ENCODE data around the gene C21orf91.

DNA sequence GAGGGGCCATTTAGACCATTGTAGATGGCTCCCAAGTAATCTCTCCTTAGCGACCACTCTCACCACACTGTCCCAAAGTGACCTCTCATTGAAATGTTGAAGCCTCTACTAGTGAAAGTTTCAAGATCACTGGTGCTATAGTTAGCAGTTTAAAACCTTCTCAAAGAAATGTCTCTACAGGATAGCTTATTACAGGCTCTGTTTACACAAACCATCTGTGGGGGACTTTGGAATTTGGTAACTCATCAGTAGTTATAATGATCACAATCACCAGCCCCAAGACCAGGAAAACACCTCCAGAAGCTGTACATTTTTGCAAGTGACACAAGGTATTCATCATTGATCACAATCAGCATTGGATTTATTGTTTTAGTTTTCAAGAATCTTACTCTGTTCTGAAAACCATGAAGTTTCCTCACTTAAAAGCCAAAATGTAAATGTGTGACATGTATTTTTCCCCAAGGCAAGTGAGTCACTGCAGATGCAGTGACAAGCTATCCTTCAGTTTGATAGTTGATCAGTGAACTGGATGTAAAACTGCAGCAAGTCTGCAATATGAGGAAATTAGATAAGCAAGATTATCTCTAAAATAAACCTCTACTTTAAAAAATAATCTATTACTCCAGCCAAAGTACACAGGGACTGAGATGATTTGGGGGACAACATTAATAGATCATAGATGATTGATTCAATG is 41.9 kb downstream of the C21orf91 start:
- TF ChIP-seq, protein P1, sequence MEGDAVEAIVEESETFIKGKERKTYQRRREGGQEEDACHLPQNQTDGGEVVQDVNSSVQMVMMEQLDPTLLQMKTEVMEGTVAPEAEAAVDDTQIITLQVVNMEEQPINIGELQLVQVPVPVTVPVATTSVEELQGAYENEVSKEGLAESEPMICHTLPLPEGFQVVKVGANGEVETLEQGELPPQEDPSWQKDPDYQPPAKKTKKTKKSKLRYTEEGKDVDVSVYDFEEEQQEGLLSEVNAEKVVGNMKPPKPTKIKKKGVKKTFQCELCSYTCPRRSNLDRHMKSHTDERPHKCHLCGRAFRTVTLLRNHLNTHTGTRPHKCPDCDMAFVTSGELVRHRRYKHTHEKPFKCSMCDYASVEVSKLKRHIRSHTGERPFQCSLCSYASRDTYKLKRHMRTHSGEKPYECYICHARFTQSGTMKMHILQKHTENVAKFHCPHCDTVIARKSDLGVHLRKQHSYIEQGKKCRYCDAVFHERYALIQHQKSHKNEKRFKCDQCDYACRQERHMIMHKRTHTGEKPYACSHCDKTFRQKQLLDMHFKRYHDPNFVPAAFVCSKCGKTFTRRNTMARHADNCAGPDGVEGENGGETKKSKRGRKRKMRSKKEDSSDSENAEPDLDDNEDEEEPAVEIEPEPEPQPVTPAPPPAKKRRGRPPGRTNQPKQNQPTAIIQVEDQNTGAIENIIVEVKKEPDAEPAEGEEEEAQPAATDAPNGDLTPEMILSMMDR (IDR thresholded peaks at IDR 0.05; ENCODE audit: low read depth, low read length, missing input control) = no peak
- TF ChIP-seq TAF1 (conservative IDR thresholded peaks at IDR 0.05) = no peak
- TF ChIP-seq RAD21 (IDR thresholded peaks at IDR 0.05) = no peak
- TF ChIP-seq, protein P2, sequence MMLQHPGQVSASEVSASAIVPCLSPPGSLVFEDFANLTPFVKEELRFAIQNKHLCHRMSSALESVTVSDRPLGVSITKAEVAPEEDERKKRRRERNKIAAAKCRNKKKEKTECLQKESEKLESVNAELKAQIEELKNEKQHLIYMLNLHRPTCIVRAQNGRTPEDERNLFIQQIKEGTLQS (IDR thresholded peaks at IDR 0.05) = no peak
- no peak for TF ChIP-seq GABPA (IDR thresholded peaks at IDR 0.05 in 1 of 2, conservative IDR thresholded peaks at IDR 0.05 in 1 of 2)
- no peak for TF ChIP-seq FOXA1 (IDR thresholded peaks at IDR 0.05)
- no peak for TF ChIP-seq SP1 (IDR thresholded peaks at IDR 0.05)

Measured in liver (tissue), 3 donors.